Stimulated activated CD4-positive, alpha-beta T cell treated with anti-CD3 and anti-CD28 coated beads, Interleukin-2, amount 100 ng/mL, for 24 hours (primary cell): ENCODE measurements around the gene TRIM41.
A peak's percentile ranks its signal among the peaks of the same experiment; 100 is the strongest.

Experiments used
- DNase-seq, 2 donors: peaks; one replicate each; pipeline ENCODE4 v3.0.0-alpha.2; 2020

The TRIM41 gene

DNA sequence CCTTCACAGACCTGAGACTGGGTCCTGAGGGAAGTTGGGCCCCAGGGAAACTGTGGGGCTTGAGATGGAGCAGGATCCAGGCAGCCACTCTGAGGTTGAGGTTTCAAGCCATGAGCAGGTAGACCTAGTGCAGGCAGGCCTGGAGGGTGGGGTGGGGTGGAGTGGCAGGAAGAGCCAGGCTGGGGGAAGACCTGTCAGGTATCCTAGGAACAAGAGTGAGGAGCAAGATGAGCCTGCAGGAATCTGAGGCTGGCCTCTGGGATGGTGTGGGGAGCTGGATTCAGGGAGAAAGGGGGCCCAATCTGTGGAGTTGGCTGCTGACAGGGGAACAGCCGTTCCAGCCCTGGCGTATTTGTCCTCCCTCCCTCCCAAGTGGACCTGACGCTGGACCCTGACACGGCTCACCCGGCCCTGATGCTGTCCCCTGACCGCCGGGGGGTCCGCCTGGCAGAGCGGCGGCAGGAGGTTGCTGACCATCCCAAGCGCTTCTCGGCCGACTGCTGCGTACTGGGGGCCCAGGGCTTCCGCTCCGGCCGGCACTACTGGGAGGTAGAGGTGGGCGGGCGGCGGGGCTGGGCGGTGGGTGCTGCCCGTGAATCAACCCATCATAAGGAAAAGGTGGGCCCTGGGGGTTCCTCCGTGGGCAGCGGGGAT lies 10.8 kb downstream of the TRIM41 start:
- no peak for DNase-seq

DNA sequence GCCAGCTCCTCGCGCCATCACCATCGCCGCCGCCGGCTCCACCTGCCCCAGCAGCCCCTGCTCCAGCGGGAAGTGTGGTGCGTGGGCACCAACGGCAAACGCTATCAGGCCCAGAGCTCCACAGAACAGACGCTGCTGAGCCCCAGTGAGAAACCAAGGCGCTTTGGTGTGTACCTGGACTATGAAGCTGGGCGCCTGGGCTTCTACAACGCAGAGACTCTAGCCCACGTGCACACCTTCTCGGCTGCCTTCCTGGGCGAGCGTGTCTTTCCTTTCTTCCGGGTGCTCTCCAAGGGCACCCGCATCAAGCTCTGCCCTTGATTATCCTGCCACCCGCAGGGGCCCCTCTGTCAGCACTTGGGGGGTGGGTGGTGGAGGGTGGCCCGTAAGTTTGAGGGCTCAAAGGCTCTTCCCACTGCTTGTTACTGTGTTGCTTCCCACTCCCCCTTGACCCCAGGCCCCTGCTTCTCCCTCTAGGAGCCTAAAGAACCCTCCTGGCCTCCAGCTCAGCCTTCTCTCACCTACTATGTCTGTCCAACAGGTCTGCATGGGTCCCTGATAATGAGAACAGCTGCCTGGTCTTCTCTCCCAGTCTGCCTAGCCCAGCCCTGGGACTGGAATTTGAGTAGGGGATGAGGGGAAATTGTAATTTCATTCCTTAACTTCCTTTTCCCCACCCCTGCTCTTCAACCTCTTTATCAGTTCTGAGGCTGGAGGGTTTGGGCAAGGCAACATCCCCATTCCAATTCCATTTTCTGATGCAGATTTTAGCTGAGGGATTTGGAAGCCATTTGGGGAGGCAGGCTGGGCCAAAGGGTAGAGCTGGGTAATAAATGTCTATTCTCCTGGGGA lies 11.6 kb downstream of the TRIM41 start:
- DNase-seq, result peak in 1 of 2 donors; percentile 41

DNA sequence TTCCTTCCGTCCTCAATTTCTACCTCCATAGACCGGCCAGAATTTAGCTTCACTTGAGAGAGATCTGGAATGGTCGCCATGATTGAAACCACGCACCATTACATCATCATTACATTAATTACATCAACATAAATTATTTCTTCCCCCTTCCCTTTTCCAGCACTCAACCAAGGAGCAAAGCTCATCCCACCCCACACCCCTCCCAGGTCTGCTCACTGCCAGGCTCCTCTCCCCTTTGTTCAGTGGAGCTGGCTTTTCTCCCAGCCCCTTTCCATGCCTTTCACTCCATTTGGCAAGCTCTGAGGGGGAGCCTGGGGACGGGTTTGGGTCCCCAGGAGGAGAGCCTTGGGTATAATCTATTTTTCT lies 12.2 kb downstream of the TRIM41 start:
- DNase-seq, result no peak

DNA sequence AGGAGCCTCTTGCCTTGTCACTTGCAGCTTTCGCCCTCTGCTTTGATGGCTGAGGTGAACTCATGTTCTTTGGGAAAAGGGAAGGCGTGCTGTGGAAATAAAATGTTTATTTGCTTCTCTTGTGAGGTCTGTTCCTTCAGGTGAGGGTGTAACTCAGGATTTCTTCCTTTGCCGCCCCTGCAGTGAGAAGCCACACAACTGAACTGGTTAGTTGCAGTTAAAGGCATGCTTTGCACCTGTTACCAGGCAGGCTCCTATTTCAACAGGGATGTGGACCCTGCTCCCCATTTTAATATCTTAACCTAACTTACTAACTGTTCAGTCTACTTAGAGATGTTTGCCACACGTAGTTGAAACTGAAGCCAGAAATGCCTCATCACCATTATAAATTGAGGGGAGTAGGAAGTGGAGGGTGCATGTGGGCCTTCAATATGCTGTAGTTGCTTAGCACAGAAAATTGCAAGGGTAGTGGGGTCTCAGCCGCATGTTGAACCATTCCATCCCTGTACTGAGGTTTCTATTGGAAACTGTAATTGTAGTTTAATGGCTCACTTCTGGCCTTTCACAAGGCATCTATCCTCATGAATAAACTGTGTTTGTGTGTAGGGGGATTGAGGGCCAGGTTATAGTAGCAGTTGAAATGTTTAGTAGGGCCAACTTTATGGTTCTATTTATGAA lies 12.7 kb downstream of the TRIM41 start:
- DNase-seq, result no peak

DNA sequence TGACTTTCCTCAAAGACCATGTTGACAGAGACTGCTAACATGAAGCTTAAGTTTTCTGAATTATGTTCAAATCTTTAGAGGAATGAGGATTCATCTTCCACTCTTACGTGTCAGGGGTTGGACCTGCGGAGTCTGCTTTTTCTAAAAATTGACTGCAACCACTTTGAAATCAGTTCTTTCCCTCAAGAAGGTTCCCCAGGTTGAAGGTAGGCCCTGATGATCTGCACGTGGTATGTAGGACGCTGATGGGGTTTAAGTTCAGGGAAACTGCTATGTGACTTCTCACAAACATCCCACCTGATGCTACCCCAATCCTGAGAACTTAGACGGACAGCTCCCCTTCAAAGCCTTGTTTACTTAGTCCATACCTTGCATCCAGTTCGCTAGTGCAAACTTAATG lies 13.4 kb downstream of the TRIM41 start:
- no peak for DNase-seq

DNA sequence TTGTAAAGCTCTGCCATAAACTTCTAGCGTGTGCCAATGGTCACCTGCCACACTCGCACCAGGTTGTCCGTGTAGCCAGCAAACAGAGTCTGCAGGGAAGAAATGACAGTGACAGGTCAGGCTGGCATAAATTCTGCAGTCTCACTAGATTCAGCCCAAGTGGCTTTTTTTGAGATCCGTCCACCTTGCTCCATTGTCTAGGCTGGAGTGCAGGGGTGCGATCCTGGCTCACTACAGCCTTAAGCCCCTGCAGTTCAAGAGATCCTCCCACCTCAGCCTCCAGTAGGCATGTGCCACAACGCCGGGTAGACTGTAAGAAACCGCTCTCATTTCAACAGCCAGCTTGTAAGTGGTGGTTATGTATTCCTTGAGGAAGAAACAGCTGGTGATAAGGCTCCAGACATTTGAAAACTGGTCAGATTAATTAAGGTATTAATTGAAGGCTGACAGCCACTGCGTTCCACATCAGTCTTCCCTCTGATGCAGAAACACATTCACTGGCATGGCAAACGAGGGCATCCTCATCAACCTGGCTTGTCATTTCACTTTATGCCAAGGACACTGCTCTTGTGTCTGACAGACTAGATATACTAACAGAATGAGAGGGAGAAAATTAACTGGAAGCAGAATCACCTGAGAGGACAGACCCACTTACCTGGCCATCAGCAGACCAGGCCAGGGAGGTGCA lies 14.0 kb downstream of the TRIM41 start:
- DNase-seq, result no peak

DNA sequence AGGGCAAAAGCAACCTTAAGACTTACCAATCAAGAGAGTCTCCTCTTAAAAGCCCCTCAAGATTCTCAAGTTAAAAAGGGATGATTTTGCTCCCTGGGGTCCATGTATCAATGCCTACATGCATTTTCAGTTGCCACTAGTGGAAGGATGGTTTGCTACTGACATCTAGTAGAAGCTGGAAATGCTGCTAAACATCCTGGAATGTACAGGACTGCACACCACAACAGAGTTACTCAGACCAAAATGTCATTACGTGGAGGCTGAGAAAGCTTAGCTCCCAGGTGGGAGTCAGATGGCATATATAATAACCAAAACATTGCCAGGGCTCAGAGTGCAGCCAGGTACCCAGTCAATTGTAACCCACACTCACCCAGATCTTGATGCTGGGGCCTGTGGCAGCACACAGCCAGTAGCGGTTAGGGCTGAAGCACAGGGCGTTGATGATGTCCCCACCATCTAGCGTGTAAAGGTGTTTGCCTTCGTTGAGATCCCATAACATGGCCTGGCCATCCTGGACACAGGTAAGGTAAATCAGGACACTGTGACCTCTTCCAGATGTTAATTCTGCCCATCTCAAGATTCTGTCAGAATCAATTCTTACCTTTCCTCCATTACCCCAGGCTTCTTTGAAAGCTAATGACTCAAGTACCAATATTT lies 14.8 kb downstream of the TRIM41 start:
- DNase-seq, result no peak

DNA sequence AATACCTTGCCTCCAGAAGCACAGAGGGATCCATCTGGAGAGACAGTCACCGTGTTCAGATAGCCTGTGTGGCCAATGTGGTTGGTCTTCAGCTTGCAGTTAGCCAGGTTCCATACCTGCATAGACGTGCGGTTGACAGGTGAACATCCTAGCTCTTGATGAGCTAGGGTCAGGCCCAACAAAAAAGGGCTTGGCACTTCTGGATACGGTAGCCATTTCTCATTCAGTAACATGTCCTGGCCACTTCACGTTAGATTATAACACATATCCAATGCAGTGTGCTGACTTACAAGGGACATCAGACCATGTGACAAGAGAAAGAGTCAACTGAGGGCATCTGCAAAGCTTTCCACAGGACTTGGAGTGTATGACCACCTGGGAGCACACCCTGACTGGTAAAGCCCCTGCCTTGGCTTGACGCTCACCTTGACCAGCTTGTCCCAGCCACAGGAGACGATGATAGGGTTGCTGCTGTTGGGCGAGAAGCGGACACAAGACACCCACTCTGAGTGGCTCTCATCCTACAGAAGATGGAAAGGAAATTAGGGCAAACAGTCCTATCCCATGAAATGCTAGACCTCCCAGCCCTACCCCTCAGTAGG lies 16.1 kb downstream of the TRIM41 start:
- DNase-seq, result no peak

DNA sequence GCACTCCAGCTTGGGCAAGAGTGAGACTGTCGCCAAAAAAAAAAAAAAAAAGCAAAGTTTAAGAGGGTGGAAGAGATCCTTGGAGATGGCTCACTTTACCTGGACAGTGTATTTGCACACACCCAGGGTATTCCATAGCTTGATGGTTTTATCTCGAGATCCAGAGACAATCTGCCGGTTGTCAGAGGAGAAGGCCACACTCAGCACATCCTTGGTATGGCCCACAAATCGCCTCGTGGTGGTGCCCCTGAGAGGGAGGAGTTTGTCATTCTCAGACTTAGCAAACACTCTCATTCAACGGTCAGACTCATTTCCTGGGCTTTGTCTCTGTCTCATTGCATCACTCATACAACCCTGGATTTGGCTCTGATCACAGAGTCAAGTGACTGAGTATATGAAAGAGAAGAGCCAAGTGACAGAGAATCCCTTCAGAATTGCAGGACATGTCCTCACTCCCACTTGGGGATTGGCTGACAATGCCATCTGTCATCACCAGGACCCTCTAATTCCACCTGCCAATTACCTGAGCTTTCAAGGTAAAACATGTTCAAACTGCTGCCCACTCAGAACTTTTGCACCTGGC lies 18.4 kb downstream of the TRIM41 start:
- peak; percentile 61 to 62 for DNase-seq

DNA sequence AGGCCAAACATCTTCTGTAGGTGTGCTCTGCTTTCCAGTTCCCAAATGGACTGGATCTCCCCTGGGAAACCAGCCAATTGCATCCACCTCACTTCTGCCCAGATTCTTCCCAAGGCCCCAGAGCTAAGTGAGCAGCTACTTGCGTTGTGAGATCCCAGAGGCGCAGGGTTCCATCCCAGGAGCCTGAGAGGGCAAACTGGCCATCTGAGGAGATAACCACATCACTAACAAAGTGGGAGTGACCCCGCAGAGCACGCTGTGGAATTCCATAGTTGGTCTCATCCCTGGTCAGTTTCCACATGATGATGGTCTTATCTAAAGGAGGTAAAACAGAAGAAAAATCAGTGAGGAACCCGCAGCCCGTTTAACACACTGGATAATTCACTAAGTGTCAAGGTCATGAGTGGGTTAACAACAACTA lies 19.0 kb downstream of the TRIM41 start:
- no peak for DNase-seq

DNA sequence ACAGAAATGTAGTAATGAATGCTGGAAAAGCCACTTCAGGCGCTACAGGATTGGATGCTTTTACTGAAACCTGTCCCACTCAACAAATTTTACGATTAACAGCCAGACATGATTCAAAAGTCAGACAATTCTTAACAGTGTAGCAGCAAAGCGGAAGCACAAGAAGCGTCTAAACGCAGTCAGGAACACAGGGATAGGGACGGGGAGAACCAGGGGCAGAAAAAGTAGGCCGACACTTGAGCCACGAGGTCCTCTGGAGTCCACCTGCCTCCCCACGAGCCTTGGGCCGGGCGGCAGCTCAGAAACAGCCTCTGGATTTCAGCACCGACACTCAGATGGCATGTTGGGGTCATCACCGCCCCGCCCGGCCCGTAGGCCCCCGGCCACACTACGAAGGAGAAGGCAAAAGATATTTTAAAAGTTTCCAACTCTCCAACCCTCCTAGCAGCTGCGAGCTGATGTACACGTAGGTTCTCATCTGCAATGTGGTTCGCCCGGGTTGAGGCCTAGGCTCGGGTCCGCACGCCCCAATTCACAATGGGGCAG lies 20.0 kb downstream of the TRIM41 start:
- peak in 1 of 2 donors; percentile 54 for DNase-seq

DNA sequence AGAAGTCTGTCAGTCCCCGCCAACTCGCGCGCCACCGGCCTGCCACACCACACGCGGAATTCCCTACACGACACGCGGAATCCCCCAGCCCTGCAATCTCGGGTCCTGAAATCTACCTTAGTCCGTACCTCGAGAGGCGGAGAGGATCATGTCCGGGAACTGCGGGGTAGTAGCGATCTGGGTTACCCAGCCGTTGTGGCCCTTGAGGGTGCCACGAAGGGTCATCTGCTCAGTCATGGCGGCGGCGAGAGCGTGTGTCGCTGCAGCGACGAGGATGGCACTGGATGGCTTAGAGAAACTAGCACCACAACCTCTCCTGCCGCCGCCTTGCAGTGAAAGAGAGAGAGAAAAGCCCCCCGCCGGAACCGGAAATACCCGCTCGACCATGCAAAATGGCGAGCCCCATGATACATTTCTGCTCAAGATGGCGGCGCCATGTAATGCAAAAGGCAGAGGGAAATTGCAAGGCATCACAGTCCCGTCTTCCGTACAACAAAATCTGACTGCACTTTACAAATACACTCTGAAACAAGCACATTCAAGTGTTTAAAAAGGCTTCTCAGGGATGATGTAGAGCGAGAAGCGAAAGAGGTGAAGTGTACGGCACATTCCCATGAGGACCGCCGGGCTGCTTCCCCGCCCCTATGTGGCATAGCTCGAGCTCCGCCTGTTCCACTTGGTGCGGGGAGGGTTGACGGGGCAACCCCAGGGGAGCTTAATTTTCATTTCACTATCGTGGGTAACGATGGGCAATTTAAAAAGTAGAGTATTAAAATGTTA lies 20.7 kb downstream of the TRIM41 start, which contains the start of gene RACK1:
TSS of gene RACK1 (minus strand) at position 343 of the 780 bp plus-strand sequence. CDS start at position 237, 106 bp downstream.
- DNase-seq, result peak; percentile 88 to 93

DNA sequence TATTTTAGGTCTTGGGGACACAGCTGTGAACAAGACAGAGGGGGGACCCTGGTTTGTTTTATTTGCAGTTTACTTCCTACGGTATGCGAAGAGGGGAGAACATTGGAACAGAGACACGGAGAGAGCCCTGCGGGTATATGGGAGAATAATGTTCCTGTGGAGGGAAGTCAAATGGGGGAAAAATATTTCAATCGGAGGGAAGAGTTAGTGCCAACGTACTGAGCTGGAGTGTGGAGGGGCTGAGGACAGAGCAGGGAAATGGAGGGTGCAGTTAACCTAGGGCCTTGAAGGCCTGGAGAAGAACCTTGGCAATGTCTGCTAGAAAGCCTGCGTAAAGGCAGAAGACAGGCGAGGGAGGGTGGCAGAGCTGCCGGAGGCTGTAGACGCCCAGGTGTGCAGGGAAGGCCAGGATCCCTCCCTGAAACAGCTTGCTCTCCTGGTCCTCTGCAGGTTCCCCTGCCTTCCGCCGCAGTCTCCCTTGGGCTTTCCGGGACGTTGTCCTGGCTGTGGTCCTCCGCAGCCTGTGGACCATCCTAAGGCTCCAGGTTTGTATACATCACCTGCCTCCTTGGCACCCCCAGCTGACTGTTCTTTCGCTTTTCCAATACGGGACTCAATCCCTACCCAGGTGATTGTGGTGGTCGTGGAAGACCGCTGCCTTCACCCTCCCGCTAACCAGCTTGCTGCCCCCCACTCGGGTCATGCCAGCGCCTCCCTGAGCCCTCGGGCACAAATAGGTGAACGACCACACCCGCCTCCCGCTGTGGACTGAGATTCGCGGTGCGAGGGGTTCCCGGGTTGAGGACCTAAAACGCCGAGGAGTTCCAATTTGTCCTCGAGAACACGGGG lies 22.6 kb downstream of the TRIM41 start:
- DNase-seq, result no peak

DNA sequence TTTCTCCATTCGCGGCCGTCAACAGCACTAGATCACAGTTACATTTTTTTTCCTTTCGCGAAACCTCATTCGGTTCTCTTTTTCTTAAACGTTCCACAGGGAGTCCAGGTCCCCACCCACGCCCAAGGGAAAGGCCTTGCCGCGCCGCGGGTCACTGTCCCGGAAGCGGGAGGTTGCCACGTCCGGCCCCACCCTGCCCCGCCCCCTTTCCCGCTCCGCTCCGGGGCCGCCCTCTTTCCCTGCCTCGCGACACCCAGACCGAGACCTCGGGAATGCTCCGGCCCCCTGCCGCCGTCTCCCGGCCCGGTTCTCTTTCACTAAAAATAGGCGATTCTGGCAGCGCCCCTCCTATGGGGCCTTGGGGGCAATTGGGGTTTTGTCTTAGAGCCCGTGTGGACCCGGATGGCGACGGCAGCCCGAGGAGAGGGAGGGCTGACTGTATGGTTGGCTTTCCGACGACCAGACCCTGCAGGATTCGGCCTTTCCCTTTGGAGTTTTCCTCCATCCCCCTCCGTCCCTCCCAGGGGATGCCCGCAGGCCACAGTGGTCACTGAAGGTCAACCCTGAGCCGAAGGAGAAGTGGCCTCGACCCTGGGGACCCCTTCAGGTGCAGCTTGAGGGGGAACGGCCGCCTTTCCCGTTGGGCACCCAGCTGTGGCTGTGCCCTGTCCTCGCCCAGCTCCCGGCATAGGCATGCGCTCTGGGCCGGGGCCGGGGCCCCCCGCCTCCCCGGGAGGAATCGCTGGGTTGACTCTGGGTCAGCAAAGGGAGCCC lies 23.4 kb downstream of the TRIM41 start:
- DNase-seq, result peak; percentile 82 to 87

DNA sequence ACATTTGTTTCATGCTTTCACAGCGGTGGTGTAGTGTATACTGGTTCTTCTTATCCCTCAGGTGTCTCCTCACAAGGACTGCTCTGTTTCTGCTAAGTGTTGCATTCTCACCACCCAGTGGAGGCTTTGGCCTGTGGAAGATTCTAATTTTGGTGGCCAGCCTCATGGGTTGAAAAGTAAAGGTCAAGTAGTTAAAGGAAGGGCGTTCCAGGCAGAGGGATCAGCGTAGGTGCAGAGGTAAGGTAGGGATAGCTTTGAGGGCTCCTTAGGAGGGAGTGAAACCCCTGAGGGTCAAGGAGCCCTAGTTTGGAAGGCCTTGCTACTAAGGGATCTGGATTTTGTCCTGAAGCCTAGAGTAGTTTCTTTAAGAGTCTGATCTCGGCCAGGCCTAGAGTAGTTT lies 25.2 kb downstream of the TRIM41 start:
- DNase-seq, result no peak

DNA sequence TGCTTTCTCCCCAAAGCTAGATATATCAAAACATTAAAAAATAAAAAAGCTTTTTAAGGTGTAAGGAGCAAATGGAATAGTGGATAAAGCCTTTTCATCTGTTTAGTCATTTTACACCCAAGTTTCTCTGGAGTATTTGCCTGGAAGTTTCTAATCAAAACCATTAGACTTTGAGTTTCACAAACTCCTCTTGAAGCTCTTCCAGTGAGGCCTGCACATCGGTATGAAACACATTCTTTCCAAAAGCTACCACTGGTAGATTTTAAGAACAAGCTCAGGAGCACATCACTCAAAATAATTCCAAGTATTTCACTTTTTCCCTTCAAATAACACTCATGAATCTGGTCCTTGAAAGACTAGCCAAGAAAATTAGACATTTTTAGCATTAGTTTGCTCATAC lies 32.2 kb downstream of the TRIM41 start:
- no peak for DNase-seq

DNA sequence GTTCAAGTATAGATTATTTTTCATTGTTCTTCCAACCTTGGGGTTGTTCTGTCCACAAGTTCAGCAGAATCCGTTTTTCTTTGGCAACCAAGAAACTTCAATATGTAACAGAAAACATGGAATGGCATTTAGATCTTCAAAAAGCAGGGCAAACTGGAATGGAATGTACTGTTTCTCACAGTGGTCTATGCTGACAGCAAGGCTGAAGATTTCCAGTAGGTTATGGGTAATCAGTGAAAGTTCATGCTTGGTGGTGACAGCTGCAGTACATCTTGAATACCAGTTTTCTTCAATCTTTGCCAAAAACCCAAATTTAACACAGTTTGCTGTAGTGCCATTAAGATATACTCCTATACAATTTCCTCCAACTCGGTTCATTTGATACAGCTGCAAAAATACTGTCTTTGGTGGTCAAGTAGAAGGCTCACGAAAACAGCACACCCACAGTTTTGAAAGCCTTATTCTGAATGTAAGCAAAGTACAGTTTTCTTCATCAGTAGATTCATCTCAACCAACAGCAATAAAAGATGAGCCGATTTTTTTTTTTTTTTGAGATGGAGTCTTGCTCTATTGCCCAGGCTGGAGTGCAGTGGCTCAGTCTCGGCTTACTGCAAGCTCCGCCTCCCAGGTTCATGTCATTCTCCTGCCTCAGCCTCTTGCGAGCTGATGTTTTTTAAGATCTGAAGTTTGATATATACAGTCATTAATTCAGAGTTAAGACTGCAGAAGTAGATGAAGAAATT lies 32.9 kb downstream of the TRIM41 start:
- DNase-seq, result no peak

DNA sequence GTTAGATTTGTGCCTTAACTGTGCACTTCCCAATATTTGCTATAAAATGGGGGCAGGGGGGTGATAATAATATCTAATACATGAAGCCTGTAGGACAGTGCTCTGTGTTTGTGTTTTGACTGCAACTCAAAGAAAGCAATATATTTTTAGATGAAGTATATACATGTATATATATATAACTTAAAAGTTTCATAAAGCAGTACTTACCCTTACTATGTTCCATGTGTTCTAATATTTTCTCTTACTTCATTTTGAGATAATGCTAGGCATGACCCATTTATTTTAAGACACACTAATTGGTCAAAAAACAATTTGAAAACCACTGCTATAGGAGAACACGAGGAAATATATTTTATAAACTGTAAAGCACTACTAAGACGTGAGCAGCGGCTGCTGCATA lies 35.5 kb downstream of the TRIM41 start:
- DNase-seq, result no peak
